Endothelial cell of umbilical vein (primary cell): ENCODE results near the gene PRPF19. TPM values are rescaled to one million over a fixed set of nuclear protein-coding genes. Genes with fewer than 3 reads are reported as not detected.

ENCODE experiments used
- BruUV-seq: library from RNA; stranded (reverse); fragments of 400-500 nt; replicated peaks from 2 replicates; lab custom pipeline; 2021; lab: Mats Ljungman, UMichigan
- CTCF ChIA-PET: fragments of 300-600, 350-600 bp; sonication (Branson Sonifier 250); formaldehyde crosslinking; loops from one replicate; lab custom pipeline; 2021; ENCODE audit warnings: antibody characterized with exemption, inconsistent platforms; lab: Charles Lee
- POLR2A ChIA-PET: fragments of 300-600, 350-600 bp; sonication (Branson Sonifier 250); formaldehyde crosslinking; loops from one replicate; lab custom pipeline; 2021; ENCODE audit warnings: antibody characterized with exemption, inconsistent platforms; lab: Charles Lee
- DNase-seq: peaks from one replicate; pipeline ENCODE4 v3.0.0-alpha.2; 2011; ENCODE audit warnings: low read depth, low spot score
- FAIRE-seq: peaks from 2 replicates; lab custom pipeline; 2011; peaks lifted over from hg19 to GRCh38; lab: Jason Lieb, UNC
- H2AFZ ChIP-seq: 2 replicates; pipeline ENCODE4 v1.6.0; 2012; ENCODE audit warnings: low read depth, low read length, control low read depth, inconsistent platforms
- H3K27ac ChIP-seq: 2 replicates; pipeline ENCODE4 v1.5.1; 2011; ENCODE audit warnings: low read depth, mild to moderate bottlenecking, control low read depth, low read length, moderate library complexity; ENCODE audit not compliant: insufficient read depth
- H3K27me3 ChIP-seq, 2 experiments: 2 replicates each; pipeline versions ENCODE4 v1.6.0 to v1.6.1; 2011; ENCODE audit warnings: low read length in 2 of 2, mixed read lengths in 1 of 2; ENCODE audit not compliant: control insufficient read depth in 2 of 2, insufficient read depth in 2 of 2
- H3K36me3 ChIP-seq, 2 experiments: 2 replicates in 1 of 2; 3 replicates in 1 of 2; pipeline ENCODE4 v1.5.1; 2011; ENCODE audit warnings: low read length in 2 of 2, mild to moderate bottlenecking in 1 of 2, moderate library complexity in 1 of 2; ENCODE audit not compliant: control insufficient read depth in 2 of 2, insufficient read depth in 2 of 2; ENCODE audit errors: extremely low read depth in 1 of 2
- H3K4me1 ChIP-seq: 3 replicates; pipeline ENCODE4 v1.5.1; 2011; ENCODE audit warnings: mild to moderate bottlenecking, low read length; ENCODE audit not compliant: control insufficient read depth, insufficient read depth; ENCODE audit errors: extremely low read depth
- H3K4me2 ChIP-seq: 2 replicates; pipeline ENCODE4 v1.6.1; 2011; ENCODE audit warnings: low read length, control low read depth, mixed read lengths; ENCODE audit not compliant: insufficient read depth
- H3K4me3 ChIP-seq, 3 experiments: fragments of 200-600 bp in 1 of 3; sonication (generic), shearing (Covaris generic) in 1 of 3; replicated peaks in 1 of 3; 2 replicates each; pipeline ENCODE4 v1.5.1; 2011 to 2016; ENCODE audit warnings: control low read depth in 3 of 3, low read length in 3 of 3, mild to moderate bottlenecking in 2 of 3, inconsistent platforms in 1 of 3, low read depth in 1 of 3, moderate library complexity in 1 of 3; ENCODE audit not compliant: insufficient read depth in 1 of 3
- H3K79me2 ChIP-seq: 2 replicates; pipeline ENCODE4 v1.6.0; 2012; ENCODE audit warnings: low read length, inconsistent platforms; ENCODE audit not compliant: control insufficient read depth, insufficient read depth
- H3K9ac ChIP-seq: replicated peaks from 2 replicates; pipeline ENCODE3; 2011; ENCODE audit warnings: low read length, control low read depth; ENCODE audit not compliant: insufficient read depth; ENCODE audit errors: extremely low read depth
- H3K9me1 ChIP-seq: replicated peaks from 3 replicates; pipeline ENCODE4 v1.6.0; 2011; ENCODE audit warnings: mild to moderate bottlenecking, low read length; ENCODE audit not compliant: control insufficient read depth, insufficient read depth; ENCODE audit errors: extremely low read depth
- H3K9me3 ChIP-seq: replicated peaks from 2 replicates; pipeline ENCODE4 v1.5.1; 2012; ENCODE audit warnings: low read length, inconsistent platforms; ENCODE audit not compliant: control insufficient read depth, insufficient read depth
- H4K20me1 ChIP-seq: replicated peaks from 2 replicates; pipeline ENCODE3; 2011; ENCODE audit warnings: mild to moderate bottlenecking, low read length; ENCODE audit not compliant: control insufficient read depth, insufficient read depth; ENCODE audit errors: extremely low read depth
- EZH2 ChIP-seq: IDR thresholded peaks from 2 replicates; pipeline ENCODE4 v1.6.1; 2012; ENCODE audit warnings: borderline replicate concordance, low read depth, mild to moderate bottlenecking, moderate library complexity, low read length, inconsistent platforms; ENCODE audit not compliant: severe bottlenecking
- FOS ChIP-seq: IDR thresholded peaks from 2 replicates; pipeline ENCODE4 v1.6.1; 2011; ENCODE audit warnings: mild to moderate bottlenecking, low read length, moderate library complexity, borderline replicate concordance; ENCODE audit not compliant: insufficient read depth
- JUN ChIP-seq: IDR thresholded peaks from 2 replicates; pipeline ENCODE4 v1.6.1; 2011; ENCODE audit warnings: borderline replicate concordance, low read depth; ENCODE audit not compliant: insufficient read length, insufficient read depth
- POLR2A ChIP-seq: IDR thresholded peaks from 2 replicates; pipeline ENCODE4 v1.6.1; 2012; ENCODE audit warnings: low read depth, mild to moderate bottlenecking, control low read depth, low read length
- POLR2AphosphoS5 ChIP-seq: IDR thresholded peaks from 2 replicates; pipeline ENCODE4 v1.6.1; 2012; ENCODE audit warnings: low read depth, mild to moderate bottlenecking, control low read depth, low read length, moderate library complexity; ENCODE audit not compliant: insufficient read depth
- dilution Hi-C: fragments of 300-500 bp; cut with MboI; formaldehyde crosslinking; loops from one replicate; pipeline ENCODE4 v1.15.0; 2019; ENCODE audit warnings: low sequenced_read_pairs; ENCODE audit not compliant: extremely low pct_ligation_motif_present
- intact Hi-C: fragments of 100-400 bp; cut with micrococcal nuclease; formaldehyde crosslinking; loops from one replicate; pipeline ENCODE4 v1.10.0; 2022
- polyA plus RNA-seq, 4 experiments: library from polyadenylated mRNA; depleted of rRNA in 3 of 4; stranded (reverse) in 3 of 4; unstranded in 1 of 4; fragments of >200 nt; gene quantifications; 2 replicates each; pipeline versions ENCODE4 v1.2.1 to v1.2.3, GENCODE V29; 2011 to 2012; ENCODE audit warnings: missing spikeins in 1 of 4
- total RNA-seq: library from RNA; stranded (reverse); gene quantifications from 2 replicates; pipeline ENCODE4 v1.2.3, GENCODE V29; 2021
- TF ChIP-seq, protein P1 (sequence below), 2 donors: IDR thresholded peaks; 1 replicate in 1 of 2; 2 replicates in 1 of 2; pipeline ENCODE4 v1.5.1; 2011; ENCODE audit warnings: low read length in 2 of 2, mild to moderate bottlenecking in 2 of 2, moderate library complexity in 2 of 2, control low read depth in 1 of 2, inconsistent platforms in 1 of 2, low read depth in 1 of 2; ENCODE audit not compliant: insufficient read depth in 1 of 2; ENCODE audit errors: extremely low read depth in 1 of 2
- TF ChIP-seq, protein P2 (sequence below): IDR thresholded peaks from 2 replicates; pipeline ENCODE4 v1.6.1; 2011; ENCODE audit not compliant: insufficient read depth, insufficient read length

The PRPF19 gene
- total and polyA plus RNA-seq, 2 donors (not counting 3 experiments of a cell fraction or from before 2014, with no cell fraction given), result 97.1 to 126 TPM

DNA sequence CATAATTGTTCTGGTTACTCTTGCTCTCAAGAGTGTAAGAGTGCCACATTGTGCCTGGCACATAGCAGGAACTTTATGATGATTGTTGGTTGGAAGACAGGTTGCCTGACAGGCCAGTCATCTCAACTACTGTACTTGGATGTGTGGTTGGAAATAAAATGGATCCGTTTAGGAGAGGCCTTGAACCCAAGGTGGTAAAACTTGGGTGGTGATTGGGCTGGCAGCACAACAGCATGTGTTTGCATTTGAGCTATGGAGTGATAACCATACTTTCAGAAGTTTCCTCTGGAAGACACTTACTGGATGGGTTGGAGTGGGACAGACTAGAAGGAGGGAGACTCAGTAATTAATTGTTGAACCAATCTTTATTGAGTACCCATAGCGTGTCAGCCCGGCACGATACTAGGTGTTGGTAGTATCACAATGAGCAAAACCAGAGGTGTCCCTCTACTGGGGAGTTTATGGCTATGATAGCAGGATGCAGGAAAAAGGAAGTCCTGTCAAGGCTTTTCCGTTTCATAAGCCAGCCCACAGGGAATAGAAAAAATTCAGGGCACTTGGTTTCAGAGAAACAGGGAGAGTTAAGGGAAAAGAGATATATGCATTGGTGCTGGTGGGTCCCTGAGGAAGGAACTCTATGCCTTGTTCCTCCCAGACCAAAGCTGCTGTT lies 4.5 kb upstream of the PRPF19 start:
- Histone ChIP-seq H3K27me3 (peaks cover 0 to 6% of the 10 kb centered on the region in 2 experiments), H3K9me3 (no peaks in the 10 kb centered on the region), H4K20me1 (no peaks in the 10 kb centered on the region), H3K4me3 (no peak overlapping the region), H3K9me1 (no peaks in the 10 kb centered on the region), H3K79me2 (peaks cover 17% of the 10 kb centered on the region), H2AFZ (peak overlapping the region; percentile 16), H3K9ac (no peak overlapping the region), H3K4me1 (peaks cover 28% of the 10 kb centered on the region), H3K36me3 (no peaks in the 10 kb centered on the region), H3K4me2 (no peak overlapping the region), H3K27ac (no peak overlapping the region)
- DNase-seq (no peak), FAIRE-seq (peak; percentile 56)
- dilution Hi-C loops, result no loop called here
- no TSS peak for BruUV-seq
- POLR2A ChIA-PET, result no interaction called here
- intact Hi-C loops, result loop anchor here (10.0 kb wide), 1 partner anchor 224 kb away; no protein-coding TSS in a partner anchor
- CTCF ChIA-PET, result interaction anchor here (1.5 kb wide), 1 partner anchor 11 kb away, joined by 6 read pairs; no protein-coding TSS in a partner anchor
- TF ChIP-seq FOS (no peak), POLR2AphosphoS5 (no peak), JUN (no peak), POLR2A (no peak), EZH2 (no peak)
- TF ChIP-seq, protein P1, sequence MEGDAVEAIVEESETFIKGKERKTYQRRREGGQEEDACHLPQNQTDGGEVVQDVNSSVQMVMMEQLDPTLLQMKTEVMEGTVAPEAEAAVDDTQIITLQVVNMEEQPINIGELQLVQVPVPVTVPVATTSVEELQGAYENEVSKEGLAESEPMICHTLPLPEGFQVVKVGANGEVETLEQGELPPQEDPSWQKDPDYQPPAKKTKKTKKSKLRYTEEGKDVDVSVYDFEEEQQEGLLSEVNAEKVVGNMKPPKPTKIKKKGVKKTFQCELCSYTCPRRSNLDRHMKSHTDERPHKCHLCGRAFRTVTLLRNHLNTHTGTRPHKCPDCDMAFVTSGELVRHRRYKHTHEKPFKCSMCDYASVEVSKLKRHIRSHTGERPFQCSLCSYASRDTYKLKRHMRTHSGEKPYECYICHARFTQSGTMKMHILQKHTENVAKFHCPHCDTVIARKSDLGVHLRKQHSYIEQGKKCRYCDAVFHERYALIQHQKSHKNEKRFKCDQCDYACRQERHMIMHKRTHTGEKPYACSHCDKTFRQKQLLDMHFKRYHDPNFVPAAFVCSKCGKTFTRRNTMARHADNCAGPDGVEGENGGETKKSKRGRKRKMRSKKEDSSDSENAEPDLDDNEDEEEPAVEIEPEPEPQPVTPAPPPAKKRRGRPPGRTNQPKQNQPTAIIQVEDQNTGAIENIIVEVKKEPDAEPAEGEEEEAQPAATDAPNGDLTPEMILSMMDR (IDR thresholded peaks at IDR 0.05; ENCODE audit: extremely low read depth in 1 of 2, insufficient read depth in 1 of 2, low read depth in 1 of 2, low read length in 2 of 2), result no peak
- TF ChIP-seq, protein P2, sequence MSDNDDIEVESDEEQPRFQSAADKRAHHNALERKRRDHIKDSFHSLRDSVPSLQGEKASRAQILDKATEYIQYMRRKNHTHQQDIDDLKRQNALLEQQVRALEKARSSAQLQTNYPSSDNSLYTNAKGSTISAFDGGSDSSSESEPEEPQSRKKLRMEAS, result no peak
